ENCODE data around the gene MSH3.

GRCh38 chr5:80799041-80799440 lies 144.6 kb downstream of the MSH3 start:
- TF ChIP-seq CTCF (IDR thresholded peaks at IDR 0.05; ENCODE audit: control extremely low read depth in 1 of 3, insufficient read depth in 1 of 3, low read depth in 1 of 3, low read length in 3 of 3) = no peak
- no peak for TF ChIP-seq FOSL1 (IDR thresholded peaks at IDR 0.05; ENCODE audit: insufficient read depth, low read depth, low read length)
- TF ChIP-seq POLR2A (IDR thresholded peaks at IDR 0.05; ENCODE audit: control extremely low read depth in 1 of 2, low read depth in 2 of 2, low read length in 2 of 2) = no peak
- no peak for TF ChIP-seq CBX8 (IDR thresholded peaks at IDR 0.05; ENCODE audit: borderline replicate concordance, low read depth, low read length)
- TF ChIP-seq EZH2 (IDR thresholded peaks at IDR 0.05; ENCODE audit: low read depth, low read length, severe bottlenecking) = no peak
- no peak for TF ChIP-seq SP1 (IDR thresholded peaks at IDR 0.05; ENCODE audit: low read depth, low read length)
- TF ChIP-seq TEAD4 (IDR thresholded peaks at IDR 0.05; ENCODE audit: low read depth, low read length) = no peak

All from H1 (cell line).